SU-DHL-6 (cell line): ENCODE measurements around the gene PRDX2.

Source experiments
- H2AFZ ChIP-seq: fragments of 200-600 bp; sonication (generic); 2 replicates; pipeline ENCODE4 v1.6.1; 2014; ENCODE audit warnings: low read depth, mild to moderate bottlenecking, moderate library complexity, mixed read lengths, antibody characterized with exemption, low read length; ENCODE audit not compliant: severe bottlenecking
- H3F3A ChIP-seq: fragments of 200-600 bp; shearing (Covaris generic); 2 replicates; pipeline ENCODE4 v1.6.0; 2016; ENCODE audit warnings: antibody characterized with exemption, mild to moderate bottlenecking; ENCODE audit not compliant: insufficient read depth
- H3K27ac ChIP-seq: fragments of 200-600 bp; sonication (generic); 2 replicates; pipeline ENCODE4 v1.5.1; 2016; ENCODE audit warnings: low read depth, mild to moderate bottlenecking, low read length, moderate library complexity, mixed read lengths
- H3K27me3 ChIP-seq: fragments of 200-600 bp; sonication (generic), shearing (Covaris generic); 2 replicates; pipeline ENCODE4 v1.6.0; 2014; ENCODE audit warnings: mild to moderate bottlenecking, low read length
- H3K36me3 ChIP-seq: fragments of 200-600 bp; sonication (generic); 2 replicates; pipeline ENCODE4 v1.6.1; 2014; ENCODE audit warnings: mild to moderate bottlenecking, low read length, mixed read lengths
- H3K4me2 ChIP-seq: fragments of 300-600, 200-600 bp; shearing (Covaris generic), sonication (generic); 2 replicates; pipeline ENCODE4 v1.6.0; 2014; ENCODE audit warnings: low read length, low read depth, mild to moderate bottlenecking; ENCODE audit not compliant: poor library complexity, severe bottlenecking
- H3K4me3 ChIP-seq: fragments of 200-600 bp; sonication (generic); 2 replicates; pipeline ENCODE4 v1.5.1; 2014; ENCODE audit warnings: antibody characterized with exemption, low read length, mild to moderate bottlenecking, mixed read lengths; ENCODE audit not compliant: insufficient read depth, poor library complexity, severe bottlenecking
- H3K79me2 ChIP-seq: fragments of 200-600 bp; sonication (generic); 2 replicates; pipeline ENCODE4 v1.6.1; 2014; ENCODE audit warnings: mild to moderate bottlenecking, low read length, moderate library complexity; ENCODE audit not compliant: insufficient read depth
- H3K9ac ChIP-seq: fragments of 200-600 bp; sonication (generic); 2 replicates; pipeline ENCODE4 v1.7.0; 2014; ENCODE audit warnings: mild to moderate bottlenecking, low read length
- H3K9me2 ChIP-seq: fragments of 200-600 bp; sonication (generic); replicated peaks from 2 replicates; pipeline ENCODE4 v1.6.1; 2014; ENCODE audit warnings: low read length; ENCODE audit not compliant: insufficient read depth
- H3K9me3 ChIP-seq: fragments of 200-600 bp; sonication (generic); 2 replicates; pipeline ENCODE4 v1.6.1; 2014; ENCODE audit warnings: low read length, mixed read lengths; ENCODE audit not compliant: insufficient read depth
- H4K20me1 ChIP-seq: fragments of 200-600 bp; sonication (generic); 2 replicates; pipeline ENCODE4 v1.6.1; 2014; ENCODE audit warnings: low read depth, mild to moderate bottlenecking, antibody characterized with exemption, low read length, moderate library complexity, mixed read lengths
- CTCF ChIP-seq: fragments of 200-600 bp; sonication (generic); IDR thresholded peaks from one replicate; pipeline ENCODE4 v1.5.1; 2017; ENCODE audit warnings: antibody characterized with exemption, mild to moderate bottlenecking, low read length, moderate library complexity; ENCODE audit not compliant: insufficient read depth, poor library complexity, severe bottlenecking
- EZH2phosphoT487 ChIP-seq: fragments of 200-600 bp; sonication (generic), shearing (Covaris generic); conservative IDR thresholded peaks from 2 replicates; pipeline ENCODE4 v1.6.1; 2018; ENCODE audit warnings: mild to moderate bottlenecking, antibody characterized with exemption, low read length, moderate library complexity, mixed read lengths

PRDX2 gene

DNA sequence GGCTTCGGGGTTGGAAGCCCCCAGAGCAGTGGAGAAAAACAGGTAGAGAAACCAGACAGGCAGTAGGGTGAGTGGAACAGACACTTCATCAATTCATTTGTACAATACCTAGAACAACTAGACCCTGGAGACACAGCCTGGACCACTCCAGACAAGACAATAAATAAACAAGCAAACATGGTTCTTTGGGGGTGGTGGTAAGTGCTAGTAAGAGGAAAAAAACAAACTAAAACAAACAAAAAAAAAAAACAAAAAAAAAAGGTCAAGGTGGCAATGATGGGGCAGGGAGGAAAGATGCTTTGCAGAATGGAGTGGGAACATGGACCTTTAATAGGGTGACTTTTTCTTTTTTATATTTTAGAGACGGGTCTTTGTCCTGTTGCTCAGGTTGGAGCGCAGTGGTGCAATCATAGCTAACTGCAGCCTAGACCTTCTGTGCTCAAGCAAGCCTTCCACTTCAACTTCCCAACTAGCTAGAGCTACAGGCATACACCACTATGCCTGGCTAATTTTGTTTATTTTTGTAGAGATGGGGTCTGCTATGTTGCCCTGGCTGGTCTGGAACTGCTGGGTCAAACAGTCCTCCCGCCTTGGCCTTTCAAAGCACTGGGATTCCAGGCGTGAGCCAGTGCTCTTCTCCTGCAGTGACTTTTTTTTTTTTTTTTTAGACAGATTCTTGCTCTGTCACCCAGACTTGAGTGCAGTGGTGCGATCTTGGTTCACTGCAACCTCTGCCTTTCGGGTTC is 7.2 kb downstream of the PRDX2 start:
- Histone ChIP-seq H3K79me2 (no peaks in the 10 kb centered on the region), H3K9ac (peak overlapping the region; percentile 77), H4K20me1 (no peaks in the 10 kb centered on the region), H3K27me3 (no peaks in the 10 kb centered on the region), H3K4me3 (peak overlapping the region; percentile 60), H3K36me3 (no peaks in the 10 kb centered on the region), H3K27ac (peak overlapping the region; percentile 56), H3K4me2 (peak overlapping the region; percentile 94), H3K9me2 (no peaks in the 10 kb centered on the region), H3F3A (peaks cover 25% of the 10 kb centered on the region), H2AFZ (peak overlapping the region; percentile 65), H3K9me3 (no peaks in the 10 kb centered on the region)
- TF ChIP-seq CTCF: no peak
- no peak for TF ChIP-seq EZH2phosphoT487

GRCh38 chr19:12793290-12794195 is 8.1 kb downstream of the PRDX2 start:
- Histone ChIP-seq H3K9ac (peak overlapping the region; percentile 77), H3K27ac (peak overlapping the region; percentile 70), H3K4me2 (peak overlapping the region; percentile 94), H3F3A (peaks cover 30% of the 10 kb centered on the region), H3K9me3 (no peaks in the 10 kb centered on the region), H3K27me3 (no peaks in the 10 kb centered on the region), H4K20me1 (no peaks in the 10 kb centered on the region), H3K79me2 (no peaks in the 10 kb centered on the region), H3K36me3 (no peaks in the 10 kb centered on the region), H3K9me2 (no peaks in the 10 kb centered on the region), H2AFZ (peak overlapping the region; percentile 65), H3K4me3 (peak overlapping the region; percentile 60)
- TF ChIP-seq EZH2phosphoT487 (no peak), CTCF (no peak)

DNA sequence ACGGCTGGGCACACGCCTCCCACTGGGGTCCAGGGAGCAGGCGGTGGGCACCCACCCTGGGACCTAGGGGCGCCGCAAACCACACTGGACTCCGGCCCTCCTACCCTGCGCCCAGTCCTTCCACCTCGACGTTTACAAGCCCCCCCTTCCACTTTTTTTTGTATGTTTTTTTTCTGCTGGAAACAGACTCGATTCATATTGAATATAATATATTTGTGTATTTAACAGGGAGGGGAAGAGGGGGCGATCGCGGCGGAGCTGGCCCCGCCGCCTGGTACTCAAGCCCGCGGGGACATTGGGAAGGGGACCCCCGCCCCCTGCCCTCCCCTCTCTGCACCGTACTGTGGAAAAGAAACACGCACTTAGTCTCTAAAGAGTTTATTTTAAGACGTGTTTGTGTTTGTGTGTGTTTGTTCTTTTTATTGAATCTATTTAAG is 8.7 kb downstream of the PRDX2 start:
- Histone ChIP-seq H3K9ac (peak overlapping the region; percentile 77), H2AFZ (peak overlapping the region; percentile 65), H3K27ac (peak overlapping the region; percentile 70), H4K20me1 (no peaks in the 10 kb centered on the region), H3K36me3 (no peaks in the 10 kb centered on the region), H3K27me3 (no peaks in the 10 kb centered on the region), H3K79me2 (no peaks in the 10 kb centered on the region), H3F3A (peaks cover 36% of the 10 kb centered on the region), H3K4me2 (peak overlapping the region; percentile 94), H3K9me3 (no peaks in the 10 kb centered on the region), H3K4me3 (peak overlapping the region; percentile 60), H3K9me2 (no peaks in the 10 kb centered on the region)
- TF ChIP-seq EZH2phosphoT487 (no peak), CTCF (no peak)
